ENCODE measurements around the gene ATP2B2.
"Not testable (repeated sequence)": the region's sequence is repeated elsewhere in the genome, so short reads cannot be mapped to it uniquely, and the experiment has no call there.

ATP2B2 gene

DNA sequence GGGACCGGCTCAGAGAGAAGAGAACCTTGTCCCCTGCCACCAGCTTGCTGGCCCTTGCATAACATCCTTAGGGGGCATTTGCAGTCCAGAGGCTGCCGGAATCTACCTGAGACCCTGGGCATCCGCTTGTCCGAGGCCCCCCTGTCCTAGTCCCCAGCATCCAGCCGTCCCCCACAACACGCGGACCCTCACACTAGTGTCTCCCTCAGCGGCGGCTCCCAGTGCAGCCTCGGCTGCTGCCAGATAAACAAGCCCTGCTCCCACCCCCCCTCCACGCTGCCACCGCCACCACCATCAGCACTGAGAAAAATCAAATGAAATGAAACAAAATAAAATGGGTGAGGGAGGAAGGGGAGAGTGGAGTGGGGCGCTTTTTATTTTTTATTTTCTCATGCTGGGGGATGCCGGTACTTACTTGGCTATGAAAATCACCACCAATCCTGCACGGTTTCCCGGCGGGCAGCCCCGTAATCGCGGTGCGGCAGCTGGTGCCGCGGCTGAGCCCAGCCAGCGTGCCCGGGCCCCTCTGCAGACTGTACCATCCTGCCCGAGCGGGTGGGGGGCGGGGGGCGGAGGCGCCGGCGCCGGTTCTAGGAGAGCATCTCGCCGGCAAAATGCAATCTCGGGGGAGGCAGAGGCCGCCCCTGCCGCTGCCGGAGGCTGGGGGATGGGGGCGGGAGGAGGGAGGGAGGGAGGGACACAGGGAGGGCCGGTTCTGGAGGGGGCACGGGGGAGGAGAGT lies at the start of gene ATP2B2:
Gene ATP2B2, minus strand, starts transcription at position 537 of the 741 bp plus-strand sequence. CDS start 56,043 bp downstream, outside the sequence.
- DNase-seq: no peak

- DNase-seq: no peak
Measured at GRCh38 chr3:10554746-10555145, 49.4 kb upstream of the ATP2B2 start.

DNA sequence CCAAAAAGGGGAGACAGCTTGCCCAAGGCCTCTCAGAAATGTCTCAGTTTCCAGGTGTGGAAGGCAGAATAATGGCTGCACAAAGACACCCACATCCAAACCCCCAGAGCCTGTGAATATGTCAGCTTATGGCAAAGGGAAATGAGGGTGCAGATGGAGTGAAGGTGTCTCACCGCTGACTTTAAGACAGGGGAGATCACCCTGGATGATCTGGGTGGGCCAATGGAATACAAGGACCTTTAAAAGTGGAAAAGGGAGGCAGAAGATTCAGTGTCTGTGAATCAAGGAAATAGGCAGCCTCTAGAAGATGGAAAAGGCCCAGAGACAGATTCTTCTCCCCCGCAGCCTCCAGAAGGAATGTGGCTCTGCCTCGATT lies 48.8 kb upstream of the ATP2B2 start:
- DNase-seq: no peak

GRCh38 chr3:10553591-10554235 lies 48.3 kb upstream of the ATP2B2 start:
- no peak for DNase-seq

DNA sequence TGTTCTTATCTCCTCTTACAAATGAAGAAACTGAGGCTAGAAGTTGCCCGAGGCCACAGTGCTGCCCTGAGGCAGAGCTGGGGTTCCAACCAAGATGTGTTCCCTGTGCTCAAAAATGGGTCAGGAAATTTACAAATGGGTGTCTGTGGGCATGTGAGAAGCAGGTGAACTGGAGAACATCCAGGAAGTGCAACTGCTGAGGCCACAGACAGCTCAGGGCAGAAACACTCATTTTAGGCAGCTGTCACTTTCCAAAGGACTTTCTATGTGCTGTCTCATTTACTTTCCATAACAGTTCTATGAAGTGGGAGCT lies 47.2 kb upstream of the ATP2B2 start:
- DNase-seq: no peak

DNA sequence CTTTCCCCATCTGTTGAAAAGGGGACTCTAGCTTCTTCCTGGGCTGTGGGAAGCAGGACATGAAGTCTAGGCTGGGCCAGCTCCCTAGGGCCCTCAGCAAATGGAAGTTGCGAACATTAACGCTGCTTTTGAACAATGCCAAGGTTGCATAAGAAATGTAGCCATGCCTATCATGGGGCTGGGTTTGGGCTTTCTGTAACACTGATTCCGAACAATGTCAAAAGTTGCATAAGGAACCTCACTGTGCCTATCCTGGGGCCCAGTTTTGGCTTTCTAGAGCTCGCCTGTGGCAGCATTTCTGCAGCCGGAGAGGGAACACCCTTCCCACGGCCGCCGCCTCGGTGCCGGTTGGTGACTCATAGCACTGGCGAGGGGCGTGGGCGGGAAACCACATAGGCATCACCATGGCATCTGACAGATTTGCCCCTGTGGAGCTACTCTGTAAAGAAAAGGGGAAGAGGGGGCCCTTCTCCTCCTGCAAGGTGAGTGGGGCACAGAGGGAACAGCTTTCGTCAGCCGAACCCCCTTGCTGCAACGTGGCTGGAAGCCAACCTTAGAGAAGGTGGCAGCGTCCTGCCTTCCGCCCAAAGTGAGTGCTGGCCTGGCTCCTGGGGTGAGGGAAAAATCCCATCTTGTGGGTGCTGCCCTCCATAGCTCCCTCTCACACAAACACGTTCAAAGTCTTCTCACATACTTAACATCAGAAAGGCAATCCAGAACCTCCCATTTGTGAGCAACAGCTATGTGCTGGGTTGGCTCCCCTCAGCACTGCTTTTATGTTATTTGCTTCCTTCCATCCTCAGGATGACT lies 46.6 kb upstream of the ATP2B2 start:
- no peak for DNase-seq

GRCh38 chr3:10551139-10551538 lies 45.8 kb upstream of the ATP2B2 start:
- no peak for DNase-seq

- no peak for DNase-seq
Measured at GRCh38 chr3:10550705-10551104, 45.3 kb upstream of the ATP2B2 start.

- no peak for DNase-seq
Measured at GRCh38 chr3:10549617-10550230, 44.3 kb upstream of the ATP2B2 start.

DNA sequence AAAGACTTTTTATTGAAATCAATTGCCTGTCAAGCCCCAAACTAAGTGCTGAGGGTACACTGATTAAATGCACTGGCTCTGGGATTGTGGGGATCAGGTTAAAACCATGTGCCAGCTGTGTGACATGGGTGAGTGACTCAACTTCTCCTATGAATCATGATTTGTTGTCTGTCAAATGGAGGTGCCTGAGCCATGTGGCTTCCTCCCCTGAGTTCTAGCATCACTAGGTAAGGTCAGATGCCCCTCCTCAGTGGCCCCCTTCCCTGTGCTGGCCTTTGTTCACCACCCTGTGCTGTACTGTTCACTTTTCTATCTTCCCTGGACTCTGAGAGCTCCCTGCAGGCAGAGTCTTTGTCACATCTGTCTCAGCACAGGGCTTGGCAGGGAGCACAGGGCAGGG lies 43.6 kb upstream of the ATP2B2 start:
- peak; percentile 9 for DNase-seq

GRCh38 chr3:10547841-10548783 lies 42.7 kb upstream of the ATP2B2 start:
- no peak for DNase-seq

DNA sequence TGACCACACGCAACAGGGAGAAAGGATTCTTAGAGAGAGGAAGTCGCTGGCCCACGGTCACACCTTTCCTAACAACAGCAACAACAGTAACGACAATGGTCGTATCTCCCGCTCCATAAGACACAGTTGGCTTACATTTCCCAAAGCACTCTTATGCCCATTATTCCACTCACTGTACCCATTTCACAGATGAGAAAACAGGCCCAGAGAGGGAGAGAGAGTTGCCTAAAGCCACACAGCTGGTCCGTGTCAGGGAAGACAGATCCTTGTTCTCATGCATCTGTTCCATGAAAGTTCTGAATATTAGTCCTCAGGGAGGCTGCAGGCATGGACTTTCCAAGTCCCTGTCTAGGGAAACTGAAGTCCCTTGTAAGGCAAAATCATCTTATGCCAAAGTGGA lies 42.0 kb upstream of the ATP2B2 start:
- no peak for DNase-seq

GRCh38 chr3:10546820-10547263 lies 41.5 kb upstream of the ATP2B2 start:
- DNase-seq: no peak

DNA sequence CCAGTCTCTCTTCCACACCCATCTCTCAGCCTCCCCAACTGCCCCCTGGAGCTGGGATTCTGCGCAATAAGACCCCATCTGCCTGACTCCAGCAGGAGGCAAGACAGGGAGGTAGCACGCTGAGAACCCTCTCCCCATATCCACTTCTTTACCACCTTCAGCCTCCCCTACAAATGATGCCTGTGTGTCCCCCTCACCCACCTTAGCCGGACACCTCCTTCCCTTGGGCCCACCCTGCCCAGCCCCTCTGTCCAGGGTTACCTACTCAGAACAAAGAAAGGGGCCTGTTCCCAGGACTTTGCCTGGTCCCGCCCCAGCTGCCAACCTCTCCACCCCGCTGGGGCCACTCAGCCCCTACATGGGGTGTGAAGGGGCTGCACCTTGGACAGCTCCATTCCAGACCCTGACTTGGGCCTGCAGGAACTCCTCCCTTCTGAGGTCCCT lies 40.8 kb upstream of the ATP2B2 start:
- no peak for DNase-seq

DNA sequence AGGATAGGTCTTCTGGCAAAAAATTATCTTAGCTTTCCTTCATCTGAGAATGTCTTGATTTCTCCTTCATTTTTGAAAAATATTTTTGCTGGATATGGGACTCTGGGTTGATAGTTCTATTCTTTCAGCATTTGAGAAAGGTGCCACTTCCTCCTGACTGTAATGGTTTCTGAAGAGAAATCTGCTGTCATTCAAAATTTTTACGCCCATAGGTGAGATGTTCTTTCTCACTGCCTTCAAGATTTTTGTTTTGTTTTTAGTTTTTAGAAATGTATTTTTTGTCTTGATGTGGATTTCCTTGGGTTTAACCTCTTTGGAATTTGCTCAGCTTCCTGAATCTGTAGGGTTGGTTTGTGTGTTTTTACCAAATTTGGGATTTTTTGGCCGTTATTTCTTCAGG lies 37.1 kb upstream of the ATP2B2 start:
- DNase-seq: no peak

DNA sequence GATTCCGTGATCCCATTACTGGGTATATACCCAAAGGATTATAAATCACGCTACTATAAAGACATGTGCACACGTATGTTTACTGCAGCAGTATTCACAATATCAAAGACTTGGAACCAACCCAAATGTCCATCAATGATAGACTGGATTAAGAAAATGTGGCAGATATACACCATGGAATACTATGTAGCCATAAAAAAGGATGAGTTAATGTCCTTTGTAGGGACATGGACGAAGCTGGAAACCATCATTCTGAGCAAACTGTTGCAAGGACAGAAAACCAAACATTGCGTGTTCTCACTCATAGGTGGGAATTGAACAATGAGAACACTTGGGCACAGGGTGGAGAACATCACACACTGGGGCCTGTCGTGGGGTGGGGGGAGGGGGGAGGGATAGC lies 35.0 kb upstream of the ATP2B2 start:
- not testable (repeated sequence) for DNase-seq

- DNase-seq: no peak
Measured at GRCh38 chr3:10534066-10534465, 28.7 kb upstream of the ATP2B2 start.

DNA sequence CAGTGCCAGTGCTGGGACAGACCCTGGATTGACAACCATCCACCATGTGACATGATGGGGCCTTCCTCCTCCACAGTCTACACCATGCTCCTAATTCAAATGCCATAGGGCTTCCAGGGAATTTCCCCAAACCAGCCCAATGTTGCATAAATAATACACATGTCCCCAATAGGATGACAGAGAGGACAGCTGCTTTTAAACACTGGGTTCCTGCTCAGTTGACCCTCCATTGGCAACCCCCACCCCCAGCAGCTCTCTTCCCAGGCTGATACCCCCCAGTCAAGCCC lies 28.3 kb upstream of the ATP2B2 start:
- no peak for DNase-seq

DNA sequence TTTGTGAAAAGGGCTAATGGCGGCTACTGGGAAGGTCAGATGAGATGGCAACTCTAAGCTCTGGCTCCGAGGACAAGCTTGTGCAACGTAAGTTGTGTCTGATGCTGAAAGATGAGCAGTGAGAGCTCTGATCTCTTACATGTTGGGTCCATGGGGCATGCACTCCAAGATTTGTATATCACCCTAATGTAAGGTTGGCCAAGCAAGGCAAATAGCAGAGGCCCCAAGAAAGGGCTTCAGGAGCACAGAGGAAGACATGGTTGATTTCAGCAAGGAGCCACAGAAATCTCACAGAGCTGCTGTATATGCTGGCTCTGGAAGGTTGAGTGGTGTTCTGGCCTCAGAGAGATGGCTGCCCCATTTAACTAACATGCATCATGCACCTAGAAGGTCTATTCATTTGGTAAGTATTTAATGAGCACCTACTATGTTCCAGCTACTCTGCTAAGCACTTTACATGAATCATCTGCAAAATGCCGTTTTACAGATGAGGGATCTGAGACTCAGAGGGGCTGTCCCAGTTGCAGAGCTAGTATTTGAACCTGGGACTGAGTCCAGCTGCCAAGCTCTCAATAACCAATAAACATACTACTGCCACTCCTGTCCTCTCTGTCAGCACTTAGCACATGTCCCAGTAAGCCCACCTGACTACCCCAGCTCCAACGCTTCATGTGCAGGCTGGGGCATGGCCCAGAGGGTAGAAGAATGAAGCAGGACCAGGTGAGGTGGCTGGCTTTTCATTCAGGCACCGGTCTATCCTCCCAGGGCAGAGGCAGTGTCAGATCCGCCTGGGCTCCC lies 27.8 kb upstream of the ATP2B2 start:
- no peak for DNase-seq

GRCh38 chr3:10531031-10531430 lies 25.6 kb upstream of the ATP2B2 start:
- no peak for DNase-seq

DNA sequence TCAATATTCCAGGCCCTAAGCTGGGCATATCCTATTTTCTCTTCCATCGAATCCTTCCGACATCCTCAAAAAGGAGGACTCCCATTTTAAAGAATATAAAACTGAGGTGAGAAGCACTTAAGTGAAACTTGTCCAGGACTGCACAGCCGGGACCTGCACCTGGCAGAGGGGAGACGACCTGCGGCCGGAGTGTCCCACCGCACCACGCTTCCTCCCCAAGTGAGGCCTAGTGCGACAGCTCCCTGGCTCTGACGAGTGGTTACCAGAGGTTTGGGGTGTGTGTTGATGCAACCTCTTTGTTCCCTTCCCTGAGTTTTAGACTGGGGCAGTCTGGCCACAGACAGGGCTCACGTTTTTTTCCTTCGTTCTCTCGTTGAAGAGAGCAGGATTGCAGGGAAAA lies 24.9 kb upstream of the ATP2B2 start:
- DNase-seq: no peak

DNA sequence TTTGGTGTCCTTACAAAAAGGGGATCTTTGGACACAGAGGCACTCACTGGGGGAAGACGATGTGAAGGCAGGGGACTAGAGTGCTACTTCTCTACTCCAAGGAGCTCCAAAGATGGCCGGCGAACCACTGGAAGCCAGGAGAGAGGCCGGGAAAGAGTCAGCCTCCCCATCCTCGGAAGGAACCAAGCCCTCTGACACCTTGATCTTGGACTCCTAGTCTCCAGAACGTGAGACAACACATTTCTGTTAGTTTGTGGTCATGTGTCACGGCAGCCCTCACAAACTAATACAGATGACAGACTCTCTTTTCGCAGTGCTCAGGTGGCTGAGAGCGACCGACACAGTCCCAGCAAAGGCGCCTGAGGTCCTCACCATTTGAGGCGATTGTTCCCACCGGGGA lies 24.4 kb upstream of the ATP2B2 start:
- no peak for DNase-seq

Data from NK-92 treated with Interleukin-12 subunit alpha and Interleukin-12 subunit beta, amount 100 ng/mL, for 24 hours (cell line).